Stimulated activated CD4-positive, alpha-beta T cell treated with anti-CD3 and anti-CD28 coated beads, Interleukin-12 subunit alpha, Interleukin-12 subunit beta, amount 100 ng/mL, for 24 hours (primary cell): ENCODE results near the gene OR8G5.
"Not testable (repeated sequence)": the region's sequence is repeated elsewhere in the genome, so short reads cannot be mapped to it uniquely, and the experiment has no call there.

Source experiments
- DNase-seq, 2 experiments: peaks; one replicate each; pipeline ENCODE4 v3.0.0-alpha.2; 2020; ENCODE audit warnings: low read depth in 2 of 2

The OR8G5 gene

GRCh38 chr11:124256076-124256475 is at the start of gene OR8G5:
Gene OR8G5, plus strand, starts transcription at chr11:124256376. Its CDS starts 8,556 bp downstream, at chr11:124264932.
- no peak for DNase-seq

GRCh38 chr11:124207102-124207792 is 48.9 kb upstream of the OR8G5 start:
- no peak for DNase-seq

GRCh38 chr11:124209824-124210357 is 46.3 kb upstream of the OR8G5 start:
- DNase-seq = no peak

DNA sequence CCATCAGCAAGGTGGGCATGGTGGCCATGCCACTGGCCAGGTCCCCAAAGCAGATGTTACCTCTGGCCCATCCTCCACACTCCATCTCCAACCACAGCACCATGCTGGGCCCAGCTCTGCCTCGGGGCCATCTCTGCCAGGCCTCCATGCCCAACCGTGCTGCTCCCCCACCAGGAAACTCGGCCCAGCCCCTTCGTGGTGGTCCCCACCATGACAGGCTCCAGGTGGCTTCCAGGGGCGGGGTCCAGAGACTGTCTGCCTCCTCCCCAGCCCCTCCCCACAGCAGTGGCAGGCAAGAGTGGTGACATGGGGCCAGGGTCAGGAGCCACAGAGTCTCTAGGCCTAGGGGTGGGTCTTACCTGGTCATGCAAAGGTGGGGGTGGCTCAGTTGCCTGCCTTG is 45.8 kb upstream of the OR8G5 start:
- DNase-seq = no peak

GRCh38 chr11:124211321-124211720 is 44.9 kb upstream of the OR8G5 start:
- no peak for DNase-seq

DNA sequence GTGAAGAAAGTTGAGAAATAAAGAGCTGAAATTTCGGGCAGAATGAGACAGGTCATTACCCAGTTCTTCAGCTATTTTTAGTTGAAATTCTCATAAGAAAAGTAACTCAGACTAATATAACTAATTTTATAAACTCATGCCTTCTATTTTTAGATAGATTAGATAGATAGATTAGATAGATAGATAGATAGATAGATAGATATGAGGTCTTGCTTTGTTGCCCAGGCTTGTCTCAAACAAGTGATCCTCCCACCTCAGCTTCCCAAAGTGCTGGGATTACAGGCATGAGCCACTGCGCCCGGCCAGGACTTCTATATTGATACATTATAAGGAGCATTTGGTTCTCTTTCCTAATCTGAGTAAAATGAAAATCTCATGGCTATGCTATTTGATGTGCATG is 42.1 kb upstream of the OR8G5 start:
- DNase-seq = no peak

DNA sequence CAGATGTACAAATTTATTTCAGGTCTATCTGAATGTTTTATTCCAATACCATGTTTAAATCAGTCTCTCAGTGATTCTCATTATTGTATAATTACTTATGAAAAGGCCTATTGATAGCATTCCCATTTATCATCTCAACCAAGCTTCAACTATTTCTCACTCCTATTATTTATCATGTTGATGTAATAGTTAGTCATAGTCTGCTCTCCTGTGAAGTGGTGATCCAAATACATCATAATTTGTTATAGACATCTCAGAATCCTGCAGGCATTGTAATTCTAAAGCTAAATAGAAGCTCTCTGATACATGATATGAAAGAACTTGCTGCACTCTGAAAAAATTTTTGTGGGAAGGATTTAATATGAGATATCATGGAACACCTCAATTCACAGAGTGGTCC is 37.0 kb upstream of the OR8G5 start:
- no peak for DNase-seq

- no peak for DNase-seq
Observed at GRCh38 chr11:124222407-124222806, 33.8 kb upstream of the OR8G5 start.

- not testable (repeated sequence) for DNase-seq
Observed at GRCh38 chr11:124224618-124225423, 31.4 kb upstream of the OR8G5 start.

DNA sequence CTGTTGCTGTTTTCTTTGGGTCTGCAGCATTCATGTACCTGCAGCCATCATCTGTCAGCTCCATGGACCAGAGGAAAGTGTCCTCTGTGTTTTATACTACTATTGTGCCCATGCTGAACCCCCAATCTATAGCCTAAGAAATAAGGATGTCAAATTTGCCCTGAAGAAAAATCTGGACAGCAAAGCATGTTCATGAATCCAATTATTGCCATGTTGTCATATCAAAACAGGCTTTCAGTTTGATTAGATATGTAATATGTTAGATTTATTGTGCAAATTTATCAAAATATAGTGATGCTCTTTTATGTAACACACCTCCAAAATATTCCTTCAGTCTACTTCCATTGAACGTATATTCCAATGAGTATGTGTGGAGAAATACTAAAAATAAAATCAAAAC is 30.7 kb upstream of the OR8G5 start:
- DNase-seq = no peak

- DNase-seq = no peak
Observed at GRCh38 chr11:124233376-124233775, 22.8 kb upstream of the OR8G5 start.

- DNase-seq = no peak
Observed at GRCh38 chr11:124238512-124238911, 17.7 kb upstream of the OR8G5 start.

GRCh38 chr11:124240621-124241397 is 15.4 kb upstream of the OR8G5 start, which contains the start of gene OR8G1:
Gene OR8G1, plus strand, starts transcription at chr11:124241095. Its CDS starts 8,581 bp downstream, at chr11:124249676.
- no peak for DNase-seq

GRCh38 chr11:124249869-124250268 is 6.3 kb upstream of the OR8G5 start:
- DNase-seq = not testable (repeated sequence)

DNA sequence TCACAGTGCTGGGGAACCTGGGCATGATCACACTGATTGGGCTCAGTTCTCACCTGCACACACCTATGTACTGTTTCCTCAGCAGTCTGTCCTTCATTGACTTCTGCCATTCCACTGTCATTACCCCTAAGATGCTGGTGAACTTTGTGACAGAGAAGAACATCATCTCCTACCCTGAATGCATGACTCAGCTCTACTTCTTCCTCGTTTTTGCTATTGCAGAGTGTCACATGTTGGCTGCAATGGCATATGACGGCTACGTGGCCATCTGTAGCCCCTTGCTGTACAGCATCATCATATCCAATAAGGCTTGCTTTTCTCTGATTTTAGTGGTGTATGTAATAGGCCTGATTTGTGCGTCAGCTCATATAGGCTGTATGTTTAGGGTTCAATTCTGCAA is 8.9 kb downstream of the OR8G5 start:
- not testable (repeated sequence) for DNase-seq

DNA sequence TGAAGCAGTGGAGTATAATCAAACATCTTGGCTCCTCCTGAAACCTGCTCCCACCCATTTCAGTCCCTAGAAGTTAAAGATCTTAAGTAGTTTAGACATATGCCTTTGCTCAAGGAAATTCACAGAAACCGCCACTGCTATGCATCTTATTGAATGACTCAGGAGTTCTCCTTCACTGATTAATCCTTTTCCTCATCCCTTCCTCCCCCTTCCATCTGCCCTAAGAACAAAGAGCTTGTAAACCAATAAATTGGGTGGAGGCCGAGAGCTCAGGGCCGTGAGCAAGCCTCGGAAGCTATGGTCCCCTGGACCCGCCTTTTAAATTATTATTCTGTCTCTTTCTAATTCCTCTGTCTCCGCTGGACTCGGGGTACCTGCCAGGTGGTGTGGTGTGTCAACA is 14.7 kb downstream of the OR8G5 start:
- DNase-seq = not testable (repeated sequence)

DNA sequence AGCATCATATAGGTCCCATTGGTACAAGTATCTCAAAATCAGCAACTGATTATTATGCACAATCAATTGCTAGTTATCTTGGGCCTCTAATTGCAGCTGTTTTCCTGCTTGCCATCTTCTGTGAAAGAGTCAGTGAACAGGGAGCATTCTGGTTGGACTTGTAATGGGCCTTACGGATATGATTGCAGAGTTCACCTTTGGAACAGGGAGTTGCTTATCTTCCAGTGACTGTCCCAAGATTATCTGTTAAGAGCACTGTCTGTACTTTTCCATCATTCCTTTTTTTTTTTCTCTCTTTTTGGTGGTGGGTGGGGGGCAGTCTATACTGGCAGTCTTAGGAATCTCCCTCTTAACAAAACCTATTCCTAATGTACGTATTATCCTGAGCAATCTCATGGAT is 17.8 kb downstream of the OR8G5 start:
- DNase-seq = no peak

GRCh38 chr11:124276081-124276480 is 19.9 kb downstream of the OR8G5 start:
- no peak for DNase-seq

DNA sequence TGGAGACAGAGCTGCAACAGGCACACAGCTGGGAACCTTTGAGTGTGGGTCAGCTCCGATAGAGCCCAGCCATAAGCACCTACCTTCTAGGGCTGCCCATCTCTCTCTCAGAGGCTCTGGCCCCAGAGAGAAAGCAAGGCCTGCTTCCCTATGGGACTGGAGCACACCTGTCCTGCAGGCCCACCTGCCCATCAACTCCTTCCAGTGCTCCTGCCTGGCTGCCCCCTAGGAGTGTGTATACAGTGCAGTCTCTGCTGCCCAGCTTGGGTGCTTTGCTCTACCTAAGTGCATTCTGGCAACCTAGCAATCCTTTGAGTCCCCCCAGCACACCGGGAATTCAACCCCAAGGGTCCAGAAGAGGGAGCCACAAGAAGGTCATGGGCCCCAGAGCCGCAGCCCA is 21.0 kb downstream of the OR8G5 start:
- DNase-seq = no peak

- no peak for DNase-seq
Observed at GRCh38 chr11:124277804-124278203, 21.6 kb downstream of the OR8G5 start.

- no peak for DNase-seq
Observed at GRCh38 chr11:124278261-124278660, 22.1 kb downstream of the OR8G5 start.
